GM21737 (cell line): ENCODE data around the gene CD247.

Source experiments
- ATAC-seq: cut with Tn5 transposase; IDR thresholded peaks from one replicate; pipeline ENCODE4 v1.9.1; 2021; ENCODE audit warnings: mild to moderate bottlenecking, moderate library complexity; ENCODE audit not compliant: unreplicated experiment

CD247 gene

DNA sequence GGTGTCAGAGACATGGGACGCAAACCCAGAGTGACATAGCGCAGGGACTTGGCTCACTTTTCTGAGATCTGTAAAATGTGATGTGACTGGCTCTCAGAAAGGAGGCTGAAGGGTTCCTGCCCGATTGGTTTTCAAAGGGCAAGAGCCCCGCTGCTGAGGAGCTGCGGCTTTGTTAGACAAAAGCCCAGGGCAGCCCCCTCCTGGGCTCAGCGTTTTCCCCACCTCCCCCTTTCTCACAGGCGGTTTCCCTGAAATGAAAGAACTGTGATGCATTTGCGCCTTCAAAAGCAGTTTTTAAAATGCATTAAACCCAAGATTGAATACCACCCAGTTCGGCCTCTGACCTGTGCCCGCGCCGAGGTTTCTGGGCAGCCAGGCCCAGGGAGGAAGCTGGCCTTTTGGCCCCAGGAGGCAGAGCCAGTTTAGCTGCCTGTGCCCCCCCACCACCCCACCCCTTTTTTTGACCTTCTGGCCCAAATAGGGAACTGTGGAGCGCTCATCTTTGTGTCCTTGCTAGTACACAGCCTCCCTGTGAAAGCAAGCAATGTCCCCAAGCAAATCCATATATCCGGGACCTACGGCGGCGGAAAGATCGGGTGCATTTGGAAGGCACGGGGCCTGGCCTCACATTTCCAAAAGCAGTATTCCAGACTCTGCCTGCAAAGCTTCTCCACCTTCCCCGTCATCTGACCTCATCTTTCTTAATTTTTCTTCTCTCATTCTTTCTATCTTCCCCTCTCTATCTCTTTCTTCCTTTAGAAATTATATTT, 28.6 kb downstream of the CD247 start:
- ATAC-seq, result no peak

DNA sequence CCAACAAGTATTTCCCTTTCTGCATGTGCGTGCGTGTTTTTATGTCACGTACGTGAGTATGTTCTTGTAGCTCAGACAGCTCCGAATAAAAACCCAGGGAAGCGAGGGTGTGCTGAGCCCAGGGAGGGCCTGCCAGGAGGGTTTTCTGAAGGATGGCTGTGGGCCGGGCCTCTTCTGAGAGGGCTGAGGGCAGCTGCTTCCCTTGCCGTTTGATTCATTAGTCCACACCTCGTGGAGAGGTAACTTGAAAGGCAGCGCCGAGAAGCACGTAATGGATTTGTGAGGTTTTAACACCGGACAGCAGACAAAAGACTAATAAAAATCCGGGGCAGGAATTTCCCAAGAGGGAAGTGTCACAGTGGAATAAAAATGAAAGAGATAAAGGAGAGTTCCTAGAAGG, 29.5 kb downstream of the CD247 start:
- no peak for ATAC-seq

DNA sequence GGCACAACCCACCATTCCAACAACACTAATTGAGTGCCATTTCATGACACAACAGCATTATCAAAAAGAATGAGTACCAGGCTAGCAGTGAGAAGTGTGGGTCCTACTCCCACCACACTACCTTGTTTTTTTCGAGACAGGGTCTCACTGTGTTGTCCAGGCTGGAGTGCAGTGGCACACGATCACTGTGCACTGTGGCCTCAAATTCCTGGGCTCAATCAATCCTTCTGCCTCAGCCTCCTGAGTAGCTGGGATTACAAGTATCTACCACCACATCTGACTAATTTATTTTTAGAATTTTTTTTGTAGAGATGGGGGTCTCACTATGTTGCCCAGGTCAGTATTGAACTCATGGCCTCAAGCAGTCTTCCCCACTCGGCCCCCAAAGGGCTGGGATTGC, 30.7 kb downstream of the CD247 start:
- ATAC-seq, result no peak

DNA sequence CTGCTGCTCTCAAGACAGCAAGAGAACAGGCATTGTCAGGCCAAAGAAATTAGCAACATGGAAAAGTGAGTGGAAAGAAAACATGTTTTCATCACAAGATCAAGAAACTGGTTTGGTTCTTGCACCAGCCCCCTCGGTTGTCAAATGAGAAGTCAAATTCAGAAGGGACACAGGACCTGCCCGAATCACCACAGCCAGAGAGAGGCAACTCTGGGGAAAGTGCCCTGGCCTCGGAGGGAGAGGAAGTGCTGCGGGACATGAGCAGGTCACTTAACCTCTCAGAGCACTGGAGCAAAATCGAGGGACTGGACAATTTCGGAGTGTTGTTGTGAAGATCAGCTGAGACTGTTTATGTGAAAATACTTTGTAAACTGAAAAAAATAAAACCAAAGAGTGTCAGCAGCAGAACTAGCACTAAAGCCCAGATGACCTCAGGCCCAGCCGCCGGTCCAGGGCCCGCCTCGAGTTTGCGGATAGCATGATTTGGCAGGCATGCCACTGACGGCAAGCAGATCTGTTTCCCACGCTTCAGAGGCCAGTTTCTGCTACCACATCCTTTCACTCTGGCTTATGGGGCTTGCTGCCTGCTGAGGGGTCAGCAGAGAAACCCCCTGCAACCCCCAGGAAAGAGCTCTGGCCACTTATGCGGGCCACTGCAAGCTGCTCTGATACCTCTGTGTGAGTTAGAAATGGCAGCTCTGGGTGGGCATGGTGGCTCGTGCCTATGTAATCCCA, 32.1 kb downstream of the CD247 start:
- ATAC-seq, result no peak

DNA sequence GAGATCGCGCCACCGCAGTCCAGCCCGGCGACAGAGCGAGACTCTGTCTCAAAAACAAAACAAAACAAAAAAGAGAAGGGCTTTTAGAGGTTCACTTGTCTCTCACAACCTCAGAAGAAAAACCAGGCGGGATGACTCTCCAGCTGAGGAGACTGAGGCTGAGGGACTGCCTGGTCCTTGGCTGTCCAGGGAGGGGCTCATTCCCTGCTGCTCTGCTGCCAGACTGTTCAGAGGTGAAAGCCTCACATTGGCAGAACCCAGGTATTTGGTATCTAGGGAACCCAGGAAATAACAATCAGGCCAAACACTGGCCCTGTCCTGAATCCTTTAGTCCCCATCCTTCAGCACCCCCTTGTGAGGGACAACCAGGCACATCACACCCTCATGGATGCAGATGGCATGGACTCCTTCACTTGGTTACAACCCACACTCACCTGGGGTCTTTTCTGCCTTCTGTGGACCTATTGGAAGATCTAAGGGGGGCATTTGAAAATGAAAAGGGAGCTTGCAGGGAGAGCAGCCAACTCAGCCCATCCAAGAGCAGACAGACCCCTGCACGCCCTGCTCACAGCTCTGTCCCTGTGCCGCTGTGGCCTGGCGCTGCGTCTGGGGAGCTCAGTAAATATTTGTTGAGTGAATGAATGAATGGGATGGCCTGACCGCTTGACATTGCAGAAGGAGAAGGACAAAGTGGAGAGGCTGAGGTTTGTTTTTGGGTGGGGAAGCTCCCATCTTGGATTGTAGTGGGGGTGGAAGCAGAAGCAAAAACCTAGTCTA, 33.4 kb downstream of the CD247 start:
- no peak for ATAC-seq

DNA sequence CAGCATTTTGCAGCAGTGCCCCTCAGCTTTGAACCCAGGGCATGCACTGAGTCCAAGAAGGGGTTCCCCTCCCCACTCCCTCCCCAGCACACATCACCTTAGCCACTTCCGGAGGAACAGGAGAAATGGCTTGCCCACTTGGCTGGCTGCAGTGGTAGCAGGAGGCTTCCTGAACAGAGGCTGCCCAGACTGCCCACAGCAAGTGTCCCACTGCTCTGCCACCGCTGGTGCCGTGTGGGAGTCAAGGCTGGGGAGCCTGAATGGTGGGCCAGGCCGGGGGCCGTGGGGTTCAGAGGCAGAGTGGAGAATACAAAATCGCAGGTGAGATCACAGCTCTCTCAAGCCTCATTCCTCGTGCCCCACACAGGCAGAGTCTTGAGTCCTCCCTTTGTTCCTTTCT, 34.5 kb downstream of the CD247 start:
- ATAC-seq, result no peak

DNA sequence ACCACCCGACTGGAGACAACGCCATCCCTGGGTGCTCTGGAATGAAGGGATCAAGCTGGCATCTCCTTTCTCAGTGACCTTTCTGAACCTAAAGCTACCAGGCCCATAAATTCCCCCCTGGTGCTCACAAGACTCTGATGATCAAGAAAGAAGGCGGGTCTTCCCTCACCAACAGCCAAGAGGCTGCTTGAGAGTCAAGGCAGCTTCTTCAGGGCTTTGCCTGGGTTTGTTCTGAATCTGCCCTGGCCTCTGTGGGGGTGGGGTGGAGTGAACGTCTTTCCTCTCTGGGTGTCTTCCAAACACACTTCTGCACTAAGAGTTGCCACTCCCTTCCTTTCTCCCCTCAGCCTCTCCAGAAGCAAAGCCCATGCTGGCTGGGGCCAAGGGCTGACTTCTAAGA, 36.1 kb downstream of the CD247 start:
- no peak for ATAC-seq

DNA sequence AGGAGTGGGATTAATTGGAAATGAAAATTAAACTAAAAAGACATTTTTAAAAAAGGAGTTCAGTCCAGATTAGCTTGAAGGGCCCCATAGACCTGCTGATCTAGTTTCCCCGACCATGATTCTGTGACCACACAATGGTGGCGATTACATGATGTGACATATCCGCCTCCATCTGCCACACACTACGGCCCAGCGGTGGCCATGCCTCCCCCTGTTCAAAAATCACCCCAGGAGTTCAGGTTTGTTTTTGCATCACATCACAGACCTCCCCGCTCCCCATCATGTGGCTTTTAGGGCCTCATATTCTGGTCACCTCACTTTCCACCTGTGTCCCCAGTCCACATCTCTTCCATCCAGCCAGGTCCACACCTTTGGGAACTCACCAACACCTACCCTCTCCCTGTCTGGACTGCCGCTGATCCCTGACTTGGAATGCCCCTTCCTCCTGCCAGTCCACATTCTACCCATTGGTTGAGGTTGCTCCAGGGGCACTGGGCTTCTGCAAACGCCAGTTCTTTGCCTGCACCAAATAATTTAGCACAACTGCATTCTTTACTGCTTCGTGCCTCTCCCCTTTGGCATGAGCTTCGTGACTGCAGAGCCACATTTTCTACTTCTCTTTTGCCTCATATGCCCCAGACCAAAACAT, 38.9 kb downstream of the CD247 start:
- ATAC-seq, result no peak

DNA sequence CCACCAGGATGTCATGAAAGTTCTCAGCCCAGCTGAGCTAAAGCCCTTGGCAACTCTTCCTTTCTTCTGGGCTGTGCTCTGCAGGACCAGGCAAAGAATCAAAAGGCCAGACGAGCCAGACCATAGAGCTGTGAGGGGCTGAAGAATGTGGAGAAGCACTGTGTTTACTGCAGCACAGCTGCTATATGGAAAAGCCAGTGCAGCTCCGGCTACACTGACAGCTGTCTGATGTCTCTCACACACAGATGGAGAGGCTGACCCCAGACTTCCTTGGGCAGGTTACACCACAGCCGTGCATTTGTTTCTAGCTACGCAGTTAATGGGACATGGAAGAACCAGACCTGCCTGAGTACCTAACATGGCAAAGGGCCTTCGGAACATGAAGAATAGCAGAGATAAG, 40.3 kb downstream of the CD247 start:
- no peak for ATAC-seq

DNA sequence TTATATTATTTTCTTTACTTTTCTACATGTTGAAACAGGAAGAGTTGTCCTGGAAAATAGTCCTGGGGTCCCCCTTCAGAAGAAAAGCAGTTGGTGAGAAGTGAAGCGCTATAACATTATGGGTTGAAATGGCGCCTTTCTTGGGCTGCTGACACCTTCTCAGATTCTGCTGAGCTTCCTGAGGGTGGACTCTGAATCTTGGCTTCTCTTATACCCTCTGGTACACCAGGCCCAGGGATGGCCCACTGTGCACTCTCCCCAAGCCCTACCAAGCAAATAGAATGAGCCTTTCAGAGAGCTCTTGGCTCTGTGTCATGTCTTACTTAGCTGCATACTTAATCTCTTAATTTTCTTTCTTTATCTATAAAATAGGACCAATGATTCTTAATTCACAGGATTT, 42.3 kb downstream of the CD247 start:
- ATAC-seq, result no peak

DNA sequence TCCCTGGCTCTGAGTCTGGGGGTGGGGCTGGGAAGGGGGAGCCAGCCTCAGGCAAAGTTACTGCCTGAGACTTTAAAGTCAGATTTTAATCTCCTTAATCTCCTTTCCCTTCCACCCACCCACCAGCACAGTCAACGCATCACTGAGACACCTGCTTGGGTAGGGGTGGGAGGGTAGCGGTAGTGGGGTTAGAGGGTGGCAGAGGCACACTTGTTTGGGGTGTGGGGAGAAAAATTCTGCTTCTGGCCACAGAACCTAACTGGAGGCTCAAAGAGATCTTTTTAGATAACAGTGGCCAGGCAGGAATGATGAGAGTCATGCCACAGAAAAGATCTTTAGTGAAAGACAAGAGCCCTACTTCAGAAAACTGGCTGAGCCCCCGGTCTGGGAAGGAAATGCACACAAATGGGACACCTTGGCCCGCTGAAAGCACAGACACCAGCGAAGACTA, 44.1 kb downstream of the CD247 start:
- no peak for ATAC-seq

DNA sequence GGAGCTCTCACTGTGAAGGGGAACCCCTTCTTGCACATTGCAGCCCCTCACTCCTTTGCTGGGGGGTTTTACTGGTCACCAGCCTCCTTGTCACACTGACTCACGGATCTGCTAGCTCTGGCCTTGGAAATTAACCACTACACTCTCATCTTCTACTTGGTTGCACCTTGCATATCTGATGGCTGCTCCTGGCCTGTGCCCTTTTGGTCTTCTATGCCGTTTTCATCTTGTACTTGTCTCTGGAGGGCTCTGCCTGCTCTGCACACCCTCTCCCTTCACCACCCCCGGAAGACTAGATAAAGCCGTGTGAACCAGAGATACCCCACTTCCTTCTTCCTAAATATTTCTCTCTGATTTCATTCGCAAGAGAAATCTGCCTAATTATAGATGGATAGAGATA, 44.6 kb downstream of the CD247 start:
- no peak for ATAC-seq

DNA sequence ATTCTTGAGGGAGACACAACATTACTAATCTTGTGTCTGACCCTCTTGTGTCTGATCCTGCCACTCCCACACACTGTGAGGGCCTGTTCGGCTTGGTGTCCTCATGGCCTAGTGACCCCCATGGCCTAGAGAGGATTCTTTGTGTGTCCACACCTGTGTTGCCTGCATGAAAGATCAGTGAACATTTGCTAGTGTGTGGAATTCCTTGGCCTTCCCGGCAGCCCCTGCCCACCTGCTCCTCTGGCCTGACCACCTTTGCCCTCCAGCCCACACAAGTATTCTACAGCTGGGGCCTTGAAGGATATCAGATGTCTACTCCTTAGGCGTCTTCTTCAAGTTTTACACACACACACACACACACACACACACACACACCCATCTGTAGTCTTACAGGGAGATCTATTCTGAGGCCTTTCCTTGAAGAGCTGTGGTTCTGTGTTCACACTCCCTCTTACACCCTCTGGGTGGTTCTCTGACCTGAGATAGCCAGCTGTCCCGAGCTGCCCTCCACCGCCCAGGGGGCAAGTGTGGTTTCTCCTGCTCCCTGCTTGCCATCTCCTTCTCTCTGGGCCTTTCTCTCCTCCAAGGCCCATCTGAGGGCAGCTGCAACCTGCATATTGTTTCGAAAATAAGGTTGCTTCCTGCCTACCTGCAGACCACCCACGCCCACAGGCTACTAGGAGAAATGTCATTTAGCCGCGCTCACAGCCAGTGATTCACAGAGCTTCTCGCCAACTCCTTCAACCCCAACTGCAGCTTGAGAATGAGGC, 45.4 kb downstream of the CD247 start:
- no peak for ATAC-seq

DNA sequence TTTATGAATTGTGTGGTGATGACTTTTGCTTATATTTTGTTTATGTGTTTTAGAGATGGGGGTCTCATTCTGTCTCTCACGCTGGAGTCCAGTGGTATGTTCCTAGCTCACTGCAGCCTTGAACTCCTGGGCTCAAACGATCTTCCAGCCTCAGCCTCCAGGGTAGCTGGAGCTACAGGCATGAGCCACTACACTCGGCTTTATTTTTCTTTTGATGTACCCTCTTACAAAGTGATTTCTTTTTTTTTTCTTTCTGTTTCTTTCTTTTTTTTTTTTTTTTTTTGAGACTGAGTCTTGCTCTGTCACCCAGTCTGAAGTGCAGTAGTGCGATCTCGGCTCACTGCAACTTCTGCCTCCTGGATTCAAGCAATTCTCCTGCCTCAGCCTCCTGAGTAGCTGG, 46.8 kb downstream of the CD247 start:
- ATAC-seq, result no peak

DNA sequence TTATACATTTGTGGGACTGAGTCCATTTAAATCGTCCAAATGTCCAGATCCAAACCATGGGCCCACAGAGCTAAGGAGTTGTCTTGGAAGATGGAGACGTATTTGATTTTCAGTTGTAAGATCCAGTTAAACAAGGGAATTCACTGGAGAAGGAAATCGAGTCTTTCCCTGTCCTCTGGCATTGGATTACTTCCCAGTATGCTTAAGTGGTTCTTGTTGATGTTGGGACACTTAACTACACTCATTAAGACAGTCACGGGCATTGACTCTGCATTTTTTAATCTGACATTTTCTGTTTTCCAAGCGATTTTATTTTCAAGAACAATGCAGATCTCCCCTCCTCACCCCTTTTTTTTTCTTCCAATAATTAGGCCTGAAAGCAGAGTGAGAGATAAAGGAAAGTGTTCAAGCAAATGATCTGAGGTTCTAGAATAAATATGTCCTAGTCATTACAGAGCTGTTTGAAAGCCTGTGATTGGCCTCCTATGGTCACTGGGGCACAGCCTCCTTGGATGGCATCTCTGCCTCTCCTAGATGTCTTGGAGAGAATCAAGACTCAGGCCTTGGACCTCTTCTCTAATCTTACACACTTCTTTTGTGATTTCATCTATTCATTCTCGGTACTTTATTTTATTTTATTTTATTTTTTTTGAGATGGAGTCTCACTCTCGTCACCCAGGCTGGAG, 48.9 kb downstream of the CD247 start:
- no peak for ATAC-seq

DNA sequence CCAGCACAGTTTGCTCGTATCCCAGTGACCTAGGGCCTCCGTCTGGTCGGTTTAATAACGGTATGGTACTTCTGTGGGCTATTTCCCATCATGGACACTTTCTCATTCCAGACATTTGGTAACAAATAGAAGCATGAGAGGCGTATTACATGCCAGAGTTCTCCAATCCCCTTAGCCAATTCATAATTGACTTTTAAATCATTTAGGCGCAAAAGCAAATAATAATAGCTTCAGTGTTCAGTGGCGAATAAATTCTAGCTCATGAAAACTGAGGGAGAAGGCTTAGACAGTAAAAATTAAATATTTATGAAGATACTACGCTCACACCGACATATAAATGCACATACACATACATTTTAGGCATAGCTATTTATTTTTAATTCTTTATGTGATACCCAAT, 50.6 kb downstream of the CD247 start:
- ATAC-seq, result no peak

DNA sequence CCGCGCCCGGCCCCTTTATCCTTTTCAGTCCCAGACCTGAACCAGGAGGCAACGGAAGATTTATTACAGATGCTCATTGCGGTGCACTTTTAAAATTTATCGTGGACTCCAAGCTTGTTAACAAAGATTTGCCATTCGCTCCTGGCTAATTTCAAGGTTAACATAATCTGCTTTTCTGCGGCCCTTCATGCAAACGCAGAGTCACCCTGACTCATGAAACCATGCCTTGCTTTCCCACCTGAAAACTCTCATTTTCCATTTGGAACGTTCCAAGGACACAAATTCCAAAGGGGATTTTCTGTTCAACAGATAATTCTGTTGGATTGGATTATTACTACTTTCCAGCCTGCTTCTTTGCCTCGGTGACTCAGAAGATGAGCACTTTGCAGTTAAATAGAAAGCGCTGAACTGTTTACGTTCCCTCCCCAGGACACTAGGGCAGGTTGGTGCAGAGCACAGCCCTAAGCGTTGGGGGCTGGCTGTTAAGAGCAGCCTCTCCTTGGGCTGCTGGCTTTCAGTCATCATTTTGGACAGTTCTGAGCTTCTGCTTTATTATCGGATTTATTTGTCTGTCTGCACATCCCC, 51.1 kb downstream of the CD247 start:
- no peak for ATAC-seq

DNA sequence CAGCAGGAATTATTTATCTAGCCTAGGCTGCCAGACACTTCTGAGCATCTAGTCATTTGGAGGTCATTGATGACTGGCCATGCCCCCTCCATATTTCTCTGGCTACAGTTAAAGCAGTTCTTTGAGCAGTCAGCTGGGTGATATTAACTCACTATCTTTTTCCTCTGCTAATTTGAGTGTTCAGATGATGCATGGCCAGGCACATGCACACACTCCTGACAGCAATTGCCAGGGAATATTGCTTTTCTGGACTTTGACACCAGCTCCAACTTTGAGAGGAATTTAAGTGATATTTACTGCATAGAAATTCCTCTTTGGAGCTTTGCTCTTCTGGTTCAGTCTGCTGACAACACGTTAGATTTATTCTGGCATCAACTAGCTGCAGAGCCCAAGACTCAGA, 52.6 kb downstream of the CD247 start:
- ATAC-seq, result no peak

DNA sequence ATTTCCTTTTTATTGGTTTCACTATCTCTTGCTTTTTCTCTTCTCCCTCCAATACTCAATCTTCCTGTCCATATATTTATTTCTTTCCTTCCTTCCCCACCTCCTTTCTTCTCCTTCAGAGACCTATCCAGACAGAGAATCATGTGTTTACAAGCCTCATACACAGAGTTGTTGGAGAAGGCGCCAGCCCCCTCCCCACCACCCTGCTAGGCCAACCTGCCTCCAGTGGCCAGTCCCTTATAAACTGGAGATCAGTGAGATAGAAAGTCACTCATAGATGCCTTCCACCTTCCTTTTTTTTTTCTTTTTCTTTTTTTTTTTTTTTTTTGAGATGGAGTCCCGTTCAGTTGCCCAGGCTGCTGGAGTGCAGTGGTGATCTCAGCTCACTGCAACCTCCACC, 53.3 kb downstream of the CD247 start:
- no peak for ATAC-seq
